A673 (cell line): Measurements from ENCODE around the gene TMEM198.

Experiments used
- CTCF ChIP-seq: fragments of 300-800, 200-600 bp; sonication (generic); conservative IDR thresholded peaks from 2 replicates; pipeline ENCODE4 v1.5.1; 2017; ENCODE audit warnings: low read depth, mild to moderate bottlenecking, antibody characterized with exemption, low read length, moderate library complexity, mixed read lengths
- EZH2 ChIP-seq: fragments of 200-600 bp; sonication (generic); IDR thresholded peaks from 2 replicates; pipeline ENCODE4 v1.6.1; 2017; ENCODE audit warnings: borderline replicate concordance, low read depth, mild to moderate bottlenecking, mixed read lengths, antibody characterized with exemption, low read length; ENCODE audit not compliant: poor library complexity, severe bottlenecking

GRCh38 chr2:219513787-219514186 lies 30.0 kb upstream of the TMEM198 start:
- TF ChIP-seq CTCF: no peak
- no peak for TF ChIP-seq EZH2
